Breast epithelium (tissue), 4 donors: Measurements from ENCODE around the gene RAB5IF. TPM values are rescaled to one million over a fixed set of nuclear protein-coding genes. Genes with fewer than 3 reads are reported as not detected.
A peak's percentile ranks its signal among the peaks of the same experiment; 100 is the strongest.
"Not testable (repeated sequence)": the region's sequence is repeated elsewhere in the genome, so short reads cannot be mapped to it uniquely, and the experiment has no call there.

Source experiments
- DNase-seq, 2 donors: peaks; one replicate each; pipeline ENCODE4 v3.0.0-alpha.2; 2019; ENCODE audit warnings: low spot score in 2 of 2
- H3K27ac ChIP-seq, 2 donors: fragments of 200-600 bp; sonication (generic) in 1 of 2; one replicate each; pipeline ENCODE4 v1.5.1; 2016 to 2019; ENCODE audit warnings: mild to moderate bottlenecking in 1 of 2
- H3K27me3 ChIP-seq, 2 donors: fragments of 200-600 bp; sonication (generic) in 1 of 2; one replicate each; pipeline versions ENCODE4 v1.5.1 to v1.6.0; 2017 to 2019; ENCODE audit warnings: control low read depth in 1 of 2, mild to moderate bottlenecking in 1 of 2
- H3K36me3 ChIP-seq: fragments of 200-600 bp; one replicate; pipeline ENCODE4 v1.5.1; 2019
- H3K4me1 ChIP-seq, 2 donors: fragments of 200-600 bp; sonication (generic); one replicate each; pipeline ENCODE4 v1.5.1; 2016 to 2019; ENCODE audit warnings: control low read depth in 1 of 2
- H3K4me3 ChIP-seq, 3 donors: fragments of 200-600 bp; sonication (generic); 1 replicate in 2 of 3; 2 replicates in 1 of 3; pipeline ENCODE4 v1.5.1; 2016 to 2019; ENCODE audit warnings: mild to moderate bottlenecking in 3 of 3, moderate library complexity in 2 of 3
- H3K9me3 ChIP-seq, 2 donors: fragments of 200-600 bp; sonication (generic) in 1 of 2; one replicate each; pipeline ENCODE4 v1.5.1; 2016 to 2019; ENCODE audit warnings: control low read depth in 1 of 2
- CTCF ChIP-seq, 3 donors: fragments of 450-650 bp; IDR thresholded peaks; one replicate each; pipeline ENCODE4 v1.5.1; 2016 to 2017; ENCODE audit warnings: antibody characterized with exemption in 3 of 3, mild to moderate bottlenecking in 3 of 3, moderate library complexity in 3 of 3
- POLR2A ChIP-seq: fragments of 450-650 bp; IDR thresholded peaks from one replicate; pipeline ENCODE4 v1.6.1; 2016; ENCODE audit warnings: antibody characterized with exemption, mild to moderate bottlenecking, moderate library complexity
- POLR2AphosphoS5 ChIP-seq, 3 donors: sonication (generic); formaldehyde crosslinking; IDR thresholded peaks; one replicate each; pipeline ENCODE4 v1.6.1; 2017; ENCODE audit warnings: antibody characterized with exemption in 3 of 3
- intact Hi-C: fragments of 100-400 bp; cut with DNase I; formaldehyde crosslinking; loops from one replicate; pipeline ENCODE4 v1.15.1; 2023; ENCODE audit warnings: low total_unique reads
- total RNA-seq, 3 donors: library from RNA; depleted of rRNA; stranded (reverse); fragments of >200 nt; gene quantifications; one replicate each; pipeline ENCODE4 v1.1.0, GENCODE V29; 2016

The RAB5IF gene
- 10 to 100 TPM; 70.2 to 79.9 (median 77.7) TPM for total RNA-seq

GRCh38 chr20:36605399-36606157, at the start of gene RAB5IF:
RAB5IF (plus strand) TSS chr20:36605779; CDS start chr20:36605952, 173 bp downstream.
- Histone ChIP-seq H3K4me1 (peaks cover 0 to 8% of the 10 kb centered on the region in 2 donors), H3K27me3 (no peaks in the 10 kb centered on the region), H3K36me3 (no peaks in the 10 kb centered on the region), H3K27ac (peak within 1 kb of the TSS; percentile 80 to 92), H3K9me3 (no peaks in the 10 kb centered on the region), H3K4me3 (peak within 1 kb of the TSS; percentile 78 to 99 (median 97))
- peak; percentile 98 to 100 for DNase-seq
- intact Hi-C loops: no loop called here
- TF ChIP-seq CTCF (IDR thresholded peaks at IDR 0.05): peak; percentile 85 to 96 (median 92)
- TF ChIP-seq POLR2A: no peak
- TF ChIP-seq POLR2AphosphoS5 (IDR thresholded peaks at IDR 0.05): peak; percentile 78 to 91 (median 88)

GRCh38 chr20:36562724-36563123, 42.9 kb upstream of the RAB5IF start:
- Histone ChIP-seq H3K4me1 (no peaks in the 10 kb centered on the region), H3K4me3 (no peak overlapping the region), H3K27me3 (no peaks in the 10 kb centered on the region), H3K36me3 (no peaks in the 10 kb centered on the region), H3K9me3 (peaks cover 0 to 6% of the 10 kb centered on the region in 2 donors), H3K27ac (no peak overlapping the region)
- intact Hi-C loops: no loop called here
- no peak for DNase-seq
- no peak for TF ChIP-seq POLR2A
- TF ChIP-seq POLR2AphosphoS5 (IDR thresholded peaks at IDR 0.05): no peak
- TF ChIP-seq CTCF (IDR thresholded peaks at IDR 0.05): no peak

GRCh38 chr20:36563374-36563773, 42.2 kb upstream of the RAB5IF start:
- TF ChIP-seq POLR2A (no peak), POLR2AphosphoS5 (IDR thresholded peaks at IDR 0.05) (no peak), CTCF (IDR thresholded peaks at IDR 0.05) (no peak)
- no peak overlapping the region for H3K4me3 ChIP-seq
- intact Hi-C loops: no loop called here
- peaks cover 0 to 6% of the 10 kb centered on the region in 2 donors for H3K9me3 ChIP-seq
- no peak for DNase-seq
- H3K4me1 ChIP-seq: no peaks in the 10 kb centered on the region
- no peaks in the 10 kb centered on the region for H3K36me3 ChIP-seq
- H3K27me3 ChIP-seq: no peaks in the 10 kb centered on the region
- no peak overlapping the region for H3K27ac ChIP-seq

GRCh38 chr20:36564078-36564725, 41.4 kb upstream of the RAB5IF start:
- intact Hi-C loops, H3K4me3 ChIP-seq, H3K36me3 ChIP-seq, H3K27me3 ChIP-seq, H3K27ac ChIP-seq, DNase-seq, H3K9me3 ChIP-seq, H3K4me1 ChIP-seq: not testable (repeated sequence)

- H3K27ac ChIP-seq, H3K4me3 ChIP-seq, DNase-seq, intact Hi-C loops, H3K4me1 ChIP-seq, H3K36me3 ChIP-seq, H3K27me3 ChIP-seq, H3K9me3 ChIP-seq: not testable (repeated sequence)
Observed at GRCh38 chr20:36564726-36565121, 40.9 kb upstream of the RAB5IF start.

- Histone ChIP-seq H3K27me3 (no peaks in the 10 kb centered on the region), H3K9me3 (peaks cover 0 to 6% of the 10 kb centered on the region in 2 donors), H3K4me1 (no peaks in the 10 kb centered on the region), H3K4me3 (no peak overlapping the region), H3K36me3 (no peaks in the 10 kb centered on the region), H3K27ac (no peak overlapping the region)
- no peak for TF ChIP-seq POLR2A
- no peak for TF ChIP-seq POLR2AphosphoS5 (IDR thresholded peaks at IDR 0.05)
- no peak for TF ChIP-seq CTCF (IDR thresholded peaks at IDR 0.05)
- intact Hi-C loops: no loop called here
- no peak for DNase-seq
Observed at GRCh38 chr20:36565520-36565919, 40.1 kb upstream of the RAB5IF start.
